ENCODE data around the gene SH3BP1. TPM values are rescaled to one million over a fixed set of nuclear protein-coding genes. Genes with fewer than 3 reads are reported as not detected.

Gene SH3BP1
- total RNA-seq, 2 donors from 2014 or later, result 1.5 to 4.0 TPM

DNA sequence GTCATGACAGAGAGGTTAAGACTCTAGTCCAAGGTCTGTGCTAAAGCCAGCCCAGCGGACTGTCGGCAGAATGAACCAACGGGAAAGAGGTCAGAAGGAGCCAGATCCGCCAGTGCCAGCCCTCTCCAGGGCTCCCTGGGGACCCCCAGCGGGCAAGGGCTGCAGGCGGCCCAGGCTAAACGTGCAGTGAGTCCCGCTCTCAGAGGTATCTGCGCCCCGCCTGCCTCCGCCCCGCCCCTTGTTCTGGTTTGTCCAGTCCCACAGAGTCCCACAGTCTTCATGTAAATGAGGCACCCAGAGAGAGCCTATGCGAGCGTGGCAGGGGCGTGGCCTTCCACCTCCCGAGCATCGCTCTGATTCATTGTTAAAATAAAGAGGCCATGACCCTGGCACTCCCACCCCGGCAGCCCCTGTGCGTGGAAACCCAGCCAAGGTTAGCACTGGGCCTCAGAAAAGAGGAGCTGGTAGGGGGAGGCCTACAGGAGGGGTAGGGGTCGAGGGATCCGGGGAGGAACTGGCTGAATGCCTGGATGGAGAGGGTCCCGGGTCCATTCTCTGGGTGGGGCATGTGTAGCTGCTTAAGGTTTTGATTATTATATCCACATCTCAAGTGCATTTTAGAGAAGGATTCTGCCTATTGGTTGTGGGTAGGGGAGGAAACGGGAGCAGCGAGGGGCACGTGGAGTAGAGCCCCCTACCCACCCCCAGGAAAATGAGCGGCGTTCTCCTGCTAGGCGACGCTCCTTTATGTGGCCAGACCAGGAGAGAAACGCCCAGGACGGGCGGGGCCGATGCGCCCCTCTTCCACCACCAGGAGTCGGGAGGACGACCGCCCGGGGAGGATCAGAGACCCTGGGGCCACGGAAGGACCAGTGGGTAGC, 57.4 kb downstream of the SH3BP1 start, which contains the start of gene TRIOBP:
TRIOBP (plus strand) TSS at position 392 of the 881 bp plus-strand sequence. CDS start 4,318 bp downstream, outside the sequence.
- Histone ChIP-seq H3K27me3 (no peaks in the 10 kb centered on the region), H3K9me3 (no peaks in the 10 kb centered on the region), H3K36me3 (peaks cover 19% of the 10 kb centered on the region), H3K4me1 (peaks cover 0 to 14% of the 10 kb centered on the region in 2 donors), H3K27ac (no peak within 1 kb of the TSS), H3K4me3 (peak within 1 kb of the TSS in 1 of 2 donors; percentile 30)
- TF ChIP-seq, protein P1, sequence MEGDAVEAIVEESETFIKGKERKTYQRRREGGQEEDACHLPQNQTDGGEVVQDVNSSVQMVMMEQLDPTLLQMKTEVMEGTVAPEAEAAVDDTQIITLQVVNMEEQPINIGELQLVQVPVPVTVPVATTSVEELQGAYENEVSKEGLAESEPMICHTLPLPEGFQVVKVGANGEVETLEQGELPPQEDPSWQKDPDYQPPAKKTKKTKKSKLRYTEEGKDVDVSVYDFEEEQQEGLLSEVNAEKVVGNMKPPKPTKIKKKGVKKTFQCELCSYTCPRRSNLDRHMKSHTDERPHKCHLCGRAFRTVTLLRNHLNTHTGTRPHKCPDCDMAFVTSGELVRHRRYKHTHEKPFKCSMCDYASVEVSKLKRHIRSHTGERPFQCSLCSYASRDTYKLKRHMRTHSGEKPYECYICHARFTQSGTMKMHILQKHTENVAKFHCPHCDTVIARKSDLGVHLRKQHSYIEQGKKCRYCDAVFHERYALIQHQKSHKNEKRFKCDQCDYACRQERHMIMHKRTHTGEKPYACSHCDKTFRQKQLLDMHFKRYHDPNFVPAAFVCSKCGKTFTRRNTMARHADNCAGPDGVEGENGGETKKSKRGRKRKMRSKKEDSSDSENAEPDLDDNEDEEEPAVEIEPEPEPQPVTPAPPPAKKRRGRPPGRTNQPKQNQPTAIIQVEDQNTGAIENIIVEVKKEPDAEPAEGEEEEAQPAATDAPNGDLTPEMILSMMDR (IDR thresholded peaks at IDR 0.05), result peak; percentile 45 to 56
- peak; percentile 96 for DNase-seq (ENCODE audit: low spot score)

DNA sequence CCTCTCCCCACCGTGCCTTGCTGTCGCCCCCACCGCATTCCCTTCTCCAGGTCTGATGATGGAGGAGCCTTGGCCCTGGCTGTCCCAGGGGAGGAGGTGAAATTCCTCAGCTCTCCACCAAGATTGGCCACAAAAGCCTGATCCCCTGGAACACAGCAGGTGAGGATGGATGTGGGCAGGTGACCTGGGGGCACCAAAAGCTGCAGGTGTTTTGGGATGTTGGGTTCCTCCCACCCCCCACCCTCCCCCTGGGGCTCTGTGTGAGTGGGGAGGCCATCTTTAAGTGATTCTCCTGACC, 58.0 kb downstream of the SH3BP1 start:
- TF ChIP-seq, protein P1 (IDR thresholded peaks at IDR 0.05), result no peak
- peaks cover 0 to 14% of the 10 kb centered on the region in 2 donors for H3K4me1 ChIP-seq
- H3K27me3 ChIP-seq, result no peaks in the 10 kb centered on the region
- H3K4me3 ChIP-seq, result no peak overlapping the region
- no peak overlapping the region for H3K27ac ChIP-seq
- H3K9me3 ChIP-seq, result no peaks in the 10 kb centered on the region
- H3K36me3 ChIP-seq, result peaks cover 13% of the 10 kb centered on the region
- no peak for DNase-seq (ENCODE audit: low spot score)

DNA sequence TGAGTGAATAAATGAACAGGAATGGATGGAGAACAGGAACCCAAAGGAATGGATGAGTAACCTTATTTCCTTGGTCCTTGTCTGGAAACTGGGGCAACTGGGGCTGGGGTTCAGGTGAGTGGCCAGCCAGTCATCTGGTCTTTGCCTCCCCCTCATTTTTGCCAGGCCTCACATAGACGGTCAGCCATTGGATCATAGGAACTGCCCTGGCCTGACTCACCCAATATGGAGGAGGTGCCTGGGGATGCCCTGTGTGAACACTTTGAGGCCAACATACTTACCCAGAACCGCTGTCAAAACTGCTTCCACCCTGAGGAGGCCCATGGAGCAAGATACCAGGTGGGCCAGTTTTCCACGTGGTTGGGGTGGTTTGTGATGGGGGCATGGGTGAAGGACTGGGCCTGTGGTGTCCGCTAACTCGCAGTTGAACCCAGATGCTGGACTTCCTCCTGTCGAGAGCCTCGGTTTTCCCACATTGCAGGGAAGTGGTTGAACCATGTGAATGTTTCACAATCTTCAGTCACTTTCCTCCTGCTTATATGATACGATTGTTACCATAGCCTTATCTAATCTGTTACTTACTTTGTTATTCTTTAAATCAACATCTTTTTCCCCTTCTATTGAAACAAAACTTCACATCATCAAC, 61.8 kb downstream of the SH3BP1 start:
- DNase-seq (ENCODE audit: low spot score), result no peak
- Histone ChIP-seq H3K4me3 (no peak overlapping the region), H3K9me3 (no peaks in the 10 kb centered on the region), H3K4me1 (peaks cover 0 to 9% of the 10 kb centered on the region in 2 donors), H3K27ac (no peak overlapping the region), H3K36me3 (no peaks in the 10 kb centered on the region), H3K27me3 (no peaks in the 10 kb centered on the region)
- TF ChIP-seq, protein P1 (IDR thresholded peaks at IDR 0.05), result no peak

DNA sequence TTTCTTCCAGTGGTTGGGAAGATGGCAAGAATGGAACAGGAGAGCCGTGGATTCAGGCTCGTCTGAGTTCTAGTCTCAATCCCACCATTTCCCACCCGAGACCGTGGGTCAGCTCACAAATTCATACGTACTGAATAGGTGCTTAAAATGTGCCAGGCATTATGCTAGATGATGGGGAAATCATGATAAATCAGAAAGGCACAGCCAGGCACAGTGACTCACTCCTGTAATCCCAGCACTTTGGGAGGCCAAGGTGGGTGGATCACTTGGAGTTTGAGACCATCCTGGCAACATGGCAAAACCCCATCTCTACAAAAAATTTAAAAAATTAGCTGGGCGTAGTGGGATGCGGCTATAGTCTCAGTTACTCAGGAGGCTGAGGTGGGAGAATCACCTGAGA, 64.4 kb downstream of the SH3BP1 start:
- TF ChIP-seq, protein P1 (IDR thresholded peaks at IDR 0.05), result no peak
- H3K36me3 ChIP-seq, result no peaks in the 10 kb centered on the region

DNA sequence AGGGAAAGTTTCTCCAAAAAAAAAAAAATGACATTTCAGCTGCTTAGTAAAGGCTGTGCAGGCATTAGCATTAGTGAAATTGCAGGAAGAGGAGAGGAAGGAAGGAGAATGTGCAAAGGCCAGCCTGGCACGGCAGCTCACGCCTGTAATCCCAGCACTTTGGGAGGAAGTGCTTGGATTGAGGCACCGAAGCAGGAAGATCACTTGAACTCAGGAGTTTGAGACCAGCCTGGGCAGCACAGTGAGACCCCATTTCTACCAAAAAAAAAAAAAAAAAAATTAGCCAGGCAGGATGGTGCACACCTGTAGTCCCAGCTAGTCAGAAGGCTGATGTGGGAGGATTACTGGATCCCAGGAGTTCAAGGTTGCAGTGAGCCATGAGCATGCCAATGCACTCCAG, 65.2 kb downstream of the SH3BP1 start:
- Histone ChIP-seq H3K4me1 (no peaks in the 10 kb centered on the region), H3K4me3 (no peak overlapping the region), H3K27me3 (no peaks in the 10 kb centered on the region), H3K9me3 (no peaks in the 10 kb centered on the region), H3K27ac (no peak overlapping the region), H3K36me3 (no peaks in the 10 kb centered on the region)
- TF ChIP-seq, protein P1 (IDR thresholded peaks at IDR 0.05), result no peak
- DNase-seq (ENCODE audit: low spot score), result no peak

More for the DNA sequence above, 64.4 kb downstream of the SH3BP1 start:
- Histone ChIP-seq H3K27me3 (no peaks in the 10 kb centered on the region), H3K27ac (no peak overlapping the region), H3K4me1 (no peaks in the 10 kb centered on the region), H3K9me3 (no peaks in the 10 kb centered on the region), H3K4me3 (no peak overlapping the region)
- DNase-seq (ENCODE audit: low spot score), result no peak

All from right atrium auricular region (tissue), 2 donors.